Neural progenitor cell (in vitro differentiated cells): ENCODE measurements around the gene HSPA1A. TPM values are rescaled to one million over a fixed set of nuclear protein-coding genes. Genes with fewer than 3 reads are reported as not detected.
"Not testable (repeated sequence)": the region's sequence is repeated elsewhere in the genome, so short reads cannot be mapped to it uniquely, and the experiment has no call there.

Experiments used
- DNase-seq: peaks from one replicate; pipeline ENCODE4 v3.0.0-alpha.2; 2016; ENCODE audit warnings: low spot score
- H2AFZ ChIP-seq: fragments of 200-600 bp; sonication (generic); replicated peaks from 2 replicates; pipeline ENCODE4 v1.6.1; 2016; ENCODE audit warnings: antibody characterized with exemption
- H3F3A ChIP-seq: fragments of 200-600 bp; sonication (generic); 2 replicates; pipeline ENCODE4 v1.6.1; 2016; ENCODE audit warnings: antibody characterized with exemption, low read depth
- H3K27ac ChIP-seq: fragments of 200-600 bp; sonication (generic); 2 replicates; pipeline ENCODE4 v1.5.1; 2016; ENCODE audit warnings: mild to moderate bottlenecking
- H3K27me3 ChIP-seq: fragments of 200-600 bp; sonication (generic); 2 replicates; pipeline ENCODE4 v1.6.1; 2016; ENCODE audit warnings: mild to moderate bottlenecking, moderate library complexity
- H3K36me3 ChIP-seq: fragments of 200-600 bp; sonication (generic); 2 replicates; pipeline ENCODE4 v1.5.1; 2016
- H3K4me1 ChIP-seq: fragments of 200-600 bp; sonication (generic); 2 replicates; pipeline ENCODE4 v1.6.1; 2016; ENCODE audit warnings: mixed run types
- H3K4me2 ChIP-seq: fragments of 200-600 bp; sonication (generic); 2 replicates; pipeline ENCODE4 v1.6.1; 2016
- H3K4me3 ChIP-seq: fragments of 200-600 bp; sonication (generic); 2 replicates; pipeline ENCODE4 v1.5.1; 2016
- H3K79me2 ChIP-seq: fragments of 200-600 bp; sonication (generic); 2 replicates; pipeline ENCODE4 v1.6.1; 2016; ENCODE audit warnings: low read depth
- H3K9ac ChIP-seq: fragments of 200-600 bp; sonication (generic); 2 replicates; pipeline ENCODE4 v1.6.1; 2016
- H3K9me3 ChIP-seq: fragments of 200-600 bp; sonication (generic); 2 replicates; pipeline ENCODE4 v1.5.1; 2016; ENCODE audit warnings: low read depth
- H4K20me1 ChIP-seq: fragments of 200-600 bp; sonication (generic); 2 replicates; pipeline ENCODE4 v1.6.1; 2016; ENCODE audit warnings: low read depth
- H3K27ac Mint-ChIP-seq: 3 replicates; pipeline ENCODE4 v1.8.0; 2021; ENCODE audit warnings: mixed read lengths
- H3K27me3 Mint-ChIP-seq: 2 replicates; pipeline ENCODE4 v1.8.0; 2022; ENCODE audit warnings: low read depth, mild to moderate bottlenecking, inconsistent platforms, moderate library complexity, mixed read lengths; ENCODE audit not compliant: insufficient read depth
- H3K36me3 Mint-ChIP-seq: 3 replicates; pipeline ENCODE4 v1.8.0; 2021; ENCODE audit warnings: mixed read lengths
- H3K4me1 Mint-ChIP-seq: 3 replicates; pipeline ENCODE4 v1.8.0; 2021; ENCODE audit warnings: mixed read lengths
- H3K4me3 Mint-ChIP-seq: 3 replicates; pipeline ENCODE4 v1.8.0; 2021; ENCODE audit warnings: mild to moderate bottlenecking, moderate library complexity, mixed read lengths
- H3K9me3 Mint-ChIP-seq: 3 replicates; pipeline ENCODE4 v1.8.0; 2020; ENCODE audit warnings: mixed read lengths
- CTCF ChIP-seq: fragments of 200-600 bp; sonication (generic); IDR thresholded peaks from 2 replicates; pipeline ENCODE4 v1.5.1; 2017; ENCODE audit warnings: antibody characterized with exemption, mild to moderate bottlenecking
- EZH2 ChIP-seq: fragments of 200-600 bp; sonication (generic); IDR thresholded peaks from 2 replicates; pipeline ENCODE4 v1.6.1; 2017; ENCODE audit warnings: antibody characterized with exemption, mild to moderate bottlenecking, moderate library complexity
- EZH2phosphoT487 ChIP-seq: fragments of 200-600 bp; sonication (generic); IDR thresholded peaks from 2 replicates; pipeline ENCODE4 v1.6.1; 2017; ENCODE audit warnings: antibody characterized with exemption
- total RNA-seq: library from RNA; depleted of rRNA; stranded (reverse); fragments of >200 nt; gene quantifications from 2 replicates; pipeline ENCODE4 v1.2.3, GENCODE V29; 2015; ENCODE audit warnings: low replicate concordance

HSPA1A gene
- total RNA-seq, 1 donor from 2014 or later = 36.0 TPM

- H3K36me3 ChIP-seq = no peaks in the 10 kb centered on the region
- peak within 1 kb of the TSS; percentile 79 for H3K9ac ChIP-seq
- peaks cover 4% of the 10 kb centered on the region for H3K27me3 Mint-ChIP-seq
- H2AFZ ChIP-seq = peak within 1 kb of the TSS; percentile 79
- peak within 1 kb of the TSS; percentile 97 for H3K4me2 ChIP-seq
- peak; percentile 99 for DNase-seq
- TF ChIP-seq CTCF (peak; percentile 54), EZH2phosphoT487 (no peak)
- H3K4me1 Mint-ChIP-seq = peaks cover 7% of the 10 kb centered on the region
- peak within 1 kb of the TSS; percentile 89 for H3K4me3 ChIP-seq
- H3K4me3 Mint-ChIP-seq = peak within 1 kb of the TSS; percentile 93
- H3K27ac ChIP-seq = peak within 1 kb of the TSS; percentile 89
- H4K20me1 ChIP-seq = no peaks in the 10 kb centered on the region
- H3K9me3 Mint-ChIP-seq = no peaks in the 10 kb centered on the region
- peaks cover 13% of the 10 kb centered on the region for H3K4me1 ChIP-seq
- no peaks in the 10 kb centered on the region for H3K9me3 ChIP-seq
- H3K27me3 ChIP-seq = no peaks in the 10 kb centered on the region
- peaks cover 2% of the 10 kb centered on the region for H3K36me3 Mint-ChIP-seq
- peak within 1 kb of the TSS; percentile 36 for H3K27ac Mint-ChIP-seq
- peaks cover 50% of the 10 kb centered on the region for H3K79me2 ChIP-seq
- H3F3A ChIP-seq = peaks cover 24% of the 10 kb centered on the region
Observed at GRCh38 chr6:31806470-31807272, 8.7 kb upstream of the HSPA1A start, which contains the start of gene LSM2. Gene LSM2, minus strand, starts transcription at chr6:31806966. Its CDS starts 209 bp downstream, at chr6:31806757.

GRCh38 chr6:31808599-31808998, 6.7 kb upstream of the HSPA1A start:
- DNase-seq, H3K27ac Mint-ChIP-seq, H3K27ac ChIP-seq, H3K36me3 ChIP-seq, H4K20me1 ChIP-seq, H3K4me1 Mint-ChIP-seq, H3K4me3 Mint-ChIP-seq, H3K36me3 Mint-ChIP-seq, H2AFZ ChIP-seq, H3K4me2 ChIP-seq, H3K9me3 ChIP-seq, H3K9me3 Mint-ChIP-seq, H3K4me3 ChIP-seq, H3K27me3 ChIP-seq, H3K27me3 Mint-ChIP-seq, H3K9ac ChIP-seq: not testable (repeated sequence)
- Histone ChIP-seq H3F3A (peaks cover 34% of the 10 kb centered on the region), H3K4me1 (peaks cover 13% of the 10 kb centered on the region), H3K79me2 (peaks cover 31% of the 10 kb centered on the region)

- Histone ChIP-seq H3F3A (peaks cover 35% of the 10 kb centered on the region), H2AFZ (no peak overlapping the region), H3K27ac (no peak overlapping the region), H3K4me1 (peaks cover 11% of the 10 kb centered on the region), H3K4me3 (no peak overlapping the region), H3K4me2 (no peak overlapping the region), H4K20me1 (no peaks in the 10 kb centered on the region), H3K36me3 (no peaks in the 10 kb centered on the region), H3K9me3 (no peaks in the 10 kb centered on the region), H3K9ac (no peak overlapping the region), H3K79me2 (peaks cover under 1% of the 10 kb centered on the region), H3K27me3 (no peaks in the 10 kb centered on the region)
- no peak for DNase-seq
- H3K4me3 Mint-ChIP-seq = no peak overlapping the region
- TF ChIP-seq EZH2phosphoT487 (no peak), EZH2 (no peak), CTCF (no peak)
- peaks cover 2% of the 10 kb centered on the region for H3K9me3 Mint-ChIP-seq
- H3K27ac Mint-ChIP-seq = no peak overlapping the region
- H3K27me3 Mint-ChIP-seq = peaks cover 8% of the 10 kb centered on the region
- H3K36me3 Mint-ChIP-seq = no peaks in the 10 kb centered on the region
- peaks cover 10% of the 10 kb centered on the region for H3K4me1 Mint-ChIP-seq
Observed at GRCh38 chr6:31811645-31812044, 3.7 kb upstream of the HSPA1A start.

- Mint-ChIP-seq H3K4me3 (no peak overlapping the region), H3K4me1 (peaks cover 13% of the 10 kb centered on the region), H3K27me3 (peaks cover 8% of the 10 kb centered on the region), H3K36me3 (peaks cover 4% of the 10 kb centered on the region), H3K9me3 (peaks cover 13% of the 10 kb centered on the region), H3K27ac (no peak overlapping the region)
- Histone ChIP-seq H3K4me1 (peaks cover 13% of the 10 kb centered on the region), H3K36me3 (no peaks in the 10 kb centered on the region), H3K4me2 (no peak overlapping the region), H3K9ac (no peak overlapping the region), H2AFZ (no peak overlapping the region), H4K20me1 (no peaks in the 10 kb centered on the region), H3K27me3 (no peaks in the 10 kb centered on the region), H3F3A (peaks cover 32% of the 10 kb centered on the region), H3K79me2 (peaks cover 11% of the 10 kb centered on the region), H3K27ac (no peak overlapping the region), H3K4me3 (no peak overlapping the region), H3K9me3 (no peaks in the 10 kb centered on the region)
- TF ChIP-seq EZH2phosphoT487 = no peak
- no peak for TF ChIP-seq EZH2
- TF ChIP-seq CTCF = no peak
- DNase-seq = no peak
Observed at GRCh38 chr6:31813465-31813849, 1.9 kb upstream of the HSPA1A start.
